CD4-positive, alpha-beta T cell (primary cell): ENCODE data around the gene SLC36A1. TPM values are rescaled to one million over a fixed set of nuclear protein-coding genes. Genes with fewer than 3 reads are reported as not detected.

Experiments
- ATAC-seq: fragments of 200-7000 bp; cut with Tn5 transposase; one replicate; pipeline ENCODE4 v1.10.0; 2022; ENCODE audit warnings: mild to moderate bottlenecking; ENCODE audit not compliant: poor library complexity
- CTCF ChIA-PET: fragments of 350-600 bp; sonication (Branson Sonifier 250); formaldehyde crosslinking; loops from one replicate; lab custom pipeline; 2021; ENCODE audit warnings: antibody characterized with exemption, inconsistent platforms; lab: Charles Lee
- POLR2A ChIA-PET: fragments of 350-600 bp; sonication (Branson Sonifier 250); formaldehyde crosslinking; loops from one replicate; lab custom pipeline; 2021; ENCODE audit warnings: antibody characterized with exemption, inconsistent platforms; lab: Charles Lee
- DNase-seq, 14 experiments: peaks; one replicate each; pipeline ENCODE4 v3.0.0-alpha.2; 2013 to 2020; ENCODE audit warnings: mixed read lengths in 2 of 14
- H3K27ac ChIP-seq, 2 donors: one replicate each; pipeline versions ENCODE4 v1.5.1 to v1.7.0; 2013; ENCODE audit warnings: low read length in 2 of 2, low read depth in 1 of 2, mild to moderate bottlenecking in 1 of 2
- H3K27me3 ChIP-seq, 2 experiments: 1 replicate in 1 of 2; 2 replicates in 1 of 2; pipeline versions ENCODE4 v1.6.1 to v1.7.0; 2013; ENCODE audit warnings: low read length in 2 of 2, control low read depth in 1 of 2, mild to moderate bottlenecking in 1 of 2, moderate library complexity in 1 of 2; ENCODE audit not compliant: insufficient read depth in 2 of 2, control insufficient read depth in 1 of 2
- H3K36me3 ChIP-seq: one replicate; pipeline ENCODE4 v1.6.1; 2013; ENCODE audit warnings: low read length, control low read depth; ENCODE audit not compliant: insufficient read depth
- H3K4me1 ChIP-seq: one replicate; pipeline ENCODE4 v1.6.1; 2013; ENCODE audit warnings: low read length, control low read depth; ENCODE audit not compliant: insufficient read depth
- H3K4me3 ChIP-seq: one replicate; pipeline ENCODE4 v1.5.1; 2013; ENCODE audit warnings: mild to moderate bottlenecking, low read length, moderate library complexity
- H3K9me3 ChIP-seq, 2 experiments: 1 replicate in 1 of 2; 2 replicates in 1 of 2; pipeline versions ENCODE4 v1.6.1 to v1.7.0; 2013; ENCODE audit warnings: low read length in 2 of 2, mild to moderate bottlenecking in 2 of 2, control low read depth in 1 of 2, moderate library complexity in 1 of 2; ENCODE audit not compliant: control insufficient read depth in 1 of 2, insufficient read depth in 1 of 2
- H3K27ac Mint-ChIP-seq: one replicate; pipeline ENCODE4 v1.8.0; 2020; ENCODE audit warnings: mixed read lengths
- H3K27me3 Mint-ChIP-seq: one replicate; pipeline ENCODE4 v1.8.0; 2021; ENCODE audit warnings: mixed read lengths
- H3K36me3 Mint-ChIP-seq: one replicate; pipeline ENCODE4 v1.8.0; 2021; ENCODE audit warnings: low read depth, mixed read lengths
- H3K4me1 Mint-ChIP-seq: one replicate; pipeline ENCODE4 v1.8.0; 2021; ENCODE audit warnings: low read depth, mixed read lengths
- H3K4me3 Mint-ChIP-seq: one replicate; pipeline ENCODE4 v1.8.0; 2020; ENCODE audit warnings: mild to moderate bottlenecking, mixed read lengths
- H3K9me3 Mint-ChIP-seq: one replicate; pipeline ENCODE4 v1.8.0; 2020; ENCODE audit warnings: mixed read lengths
- intact Hi-C, 2 experiments: fragments of 100-400 bp; cut with DNase I in 1 of 2; cut with micrococcal nuclease in 1 of 2; formaldehyde crosslinking; loops; one replicate each; pipeline versions ENCODE4 v1.15.1 to v1.9.0; 2023 to 2025; cut with DNase I, micrococcal nuclease
- total RNA-seq, 174 experiments: library from RNA in 2 of 174; stranded (reverse) in 2 of 174; gene quantifications; one replicate each; pipeline ENCODE4 v1.2.3 and lab custom pipeline; 2021 to 2026
- TF ChIP-seq, protein P1 (sequence below): fragments of 200-600 bp; IDR thresholded peaks from one replicate; pipeline ENCODE4 v1.8.0; 2022; ENCODE audit warnings: antibody characterized with exemption, mild to moderate bottlenecking

Gene SLC36A1
- total RNA-seq, 2 experiments from 2014 or later = 2.2 to 2.8 TPM

DNA sequence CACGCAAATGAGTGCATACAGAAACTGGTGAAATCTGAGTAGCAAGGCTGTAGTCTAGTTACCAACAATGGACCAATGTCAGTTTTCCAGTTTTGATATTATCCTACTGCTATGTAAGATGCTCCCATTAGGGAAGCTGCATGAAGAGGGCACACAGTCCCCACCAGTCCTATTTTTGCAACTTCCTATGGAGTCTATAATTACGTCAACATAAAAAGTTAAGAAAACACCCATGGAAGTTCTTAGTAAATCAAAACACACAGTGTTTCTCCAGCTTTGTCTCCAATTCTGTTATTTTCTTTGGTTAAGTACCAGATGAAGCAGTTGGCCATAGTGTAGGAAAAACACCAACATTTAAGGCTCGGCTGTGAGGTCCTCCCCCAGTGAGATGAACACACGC is 85.0 kb downstream of the SLC36A1 start:
- no peak for ATAC-seq
- Histone ChIP-seq H3K36me3 (no peaks in the 10 kb centered on the region), H3K4me3 (no peak overlapping the region), H3K27ac (no peak overlapping the region), H3K9me3 (peaks cover 0 to 6% of the 10 kb centered on the region in 2 experiments), H3K4me1 (no peaks in the 10 kb centered on the region), H3K27me3 (peaks cover 0 to 2% of the 10 kb centered on the region in 2 experiments)
- no peaks in the 10 kb centered on the region for H3K36me3 Mint-ChIP-seq
- H3K27me3 Mint-ChIP-seq = peaks cover 5% of the 10 kb centered on the region
- H3K27ac Mint-ChIP-seq = no peak overlapping the region
- TF ChIP-seq, protein P1, sequence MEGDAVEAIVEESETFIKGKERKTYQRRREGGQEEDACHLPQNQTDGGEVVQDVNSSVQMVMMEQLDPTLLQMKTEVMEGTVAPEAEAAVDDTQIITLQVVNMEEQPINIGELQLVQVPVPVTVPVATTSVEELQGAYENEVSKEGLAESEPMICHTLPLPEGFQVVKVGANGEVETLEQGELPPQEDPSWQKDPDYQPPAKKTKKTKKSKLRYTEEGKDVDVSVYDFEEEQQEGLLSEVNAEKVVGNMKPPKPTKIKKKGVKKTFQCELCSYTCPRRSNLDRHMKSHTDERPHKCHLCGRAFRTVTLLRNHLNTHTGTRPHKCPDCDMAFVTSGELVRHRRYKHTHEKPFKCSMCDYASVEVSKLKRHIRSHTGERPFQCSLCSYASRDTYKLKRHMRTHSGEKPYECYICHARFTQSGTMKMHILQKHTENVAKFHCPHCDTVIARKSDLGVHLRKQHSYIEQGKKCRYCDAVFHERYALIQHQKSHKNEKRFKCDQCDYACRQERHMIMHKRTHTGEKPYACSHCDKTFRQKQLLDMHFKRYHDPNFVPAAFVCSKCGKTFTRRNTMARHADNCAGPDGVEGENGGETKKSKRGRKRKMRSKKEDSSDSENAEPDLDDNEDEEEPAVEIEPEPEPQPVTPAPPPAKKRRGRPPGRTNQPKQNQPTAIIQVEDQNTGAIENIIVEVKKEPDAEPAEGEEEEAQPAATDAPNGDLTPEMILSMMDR = no peak
- H3K9me3 Mint-ChIP-seq = no peaks in the 10 kb centered on the region
- POLR2A ChIA-PET = no interaction called here
- H3K4me3 Mint-ChIP-seq = no peak overlapping the region
- CTCF ChIA-PET = no interaction called here
- no peak for DNase-seq
- no peaks in the 10 kb centered on the region for H3K4me1 Mint-ChIP-seq
- intact Hi-C loops = no loop called here

DNA sequence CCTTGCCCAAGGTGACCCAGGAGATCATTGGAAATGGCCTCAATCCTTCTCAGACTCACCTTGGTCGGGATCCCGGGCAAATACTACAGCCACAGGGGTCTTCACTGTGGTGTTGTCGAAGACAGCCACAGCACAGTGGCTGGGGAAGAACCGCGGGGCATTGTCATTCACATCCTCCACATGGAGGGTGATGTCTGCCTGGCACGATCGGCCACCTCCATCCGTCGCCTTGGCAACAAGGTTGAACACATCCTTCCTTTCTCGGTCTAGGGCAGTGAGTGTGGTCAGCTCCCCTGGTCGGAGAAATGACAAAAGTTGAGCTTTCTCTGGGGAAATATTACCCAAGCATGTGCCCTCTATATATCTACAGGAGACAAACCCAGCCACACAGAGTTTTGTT is 86.9 kb downstream of the SLC36A1 start:
- DNase-seq (no peak), ATAC-seq (no peak)
- H3K4me3 Mint-ChIP-seq = no peak overlapping the region
- peaks cover 5% of the 10 kb centered on the region for H3K27me3 Mint-ChIP-seq
- no peaks in the 10 kb centered on the region for H3K36me3 Mint-ChIP-seq
- intact Hi-C loops = no loop called here
- CTCF ChIA-PET = no interaction called here
- POLR2A ChIA-PET = no interaction called here
- H3K27ac Mint-ChIP-seq = no peak overlapping the region
- Histone ChIP-seq H3K4me1 (no peaks in the 10 kb centered on the region), H3K9me3 (peaks cover 0 to 6% of the 10 kb centered on the region in 2 experiments), H3K27me3 (peaks cover 0 to 2% of the 10 kb centered on the region in 2 experiments), H3K27ac (no peak overlapping the region), H3K36me3 (no peaks in the 10 kb centered on the region), H3K4me3 (no peak overlapping the region)
- H3K4me1 Mint-ChIP-seq = no peaks in the 10 kb centered on the region
- H3K9me3 Mint-ChIP-seq = no peaks in the 10 kb centered on the region
- TF ChIP-seq, protein P1 = no peak

DNA sequence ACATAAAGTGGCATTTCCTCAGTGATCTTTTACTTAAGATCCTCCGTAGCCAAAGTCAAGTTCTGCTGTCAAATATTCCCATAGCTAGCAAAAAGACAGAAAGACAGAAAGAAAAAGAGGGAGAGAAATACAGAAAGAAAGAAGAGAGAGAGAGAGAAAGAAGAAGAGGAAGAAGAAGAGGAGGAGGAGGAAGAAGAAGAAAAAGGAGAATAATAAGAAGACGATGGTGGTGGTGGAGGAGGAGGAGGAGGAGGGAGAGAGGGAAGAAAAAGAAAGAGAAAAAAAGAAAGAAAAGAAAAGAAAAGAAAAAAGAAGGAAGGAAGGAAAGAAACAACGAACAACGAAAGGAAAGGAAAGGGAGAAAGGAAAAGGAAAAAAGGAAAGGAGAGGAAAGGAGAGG is 89.6 kb downstream of the SLC36A1 start:
- Mint-ChIP-seq H3K4me3 (no peak overlapping the region), H3K36me3 (no peaks in the 10 kb centered on the region), H3K27ac (no peak overlapping the region), H3K9me3 (no peaks in the 10 kb centered on the region), H3K4me1 (no peaks in the 10 kb centered on the region), H3K27me3 (no peaks in the 10 kb centered on the region)
- intact Hi-C loops = no loop called here
- ChIA-PET CTCF (no interaction called here), POLR2A (no interaction called here)
- ATAC-seq (no peak), DNase-seq (no peak)
- Histone ChIP-seq H3K9me3 (no peaks in the 10 kb centered on the region), H3K27me3 (peaks cover 0 to 2% of the 10 kb centered on the region in 2 experiments), H3K4me3 (no peak overlapping the region), H3K36me3 (no peaks in the 10 kb centered on the region), H3K27ac (no peak overlapping the region), H3K4me1 (no peaks in the 10 kb centered on the region)
- TF ChIP-seq, protein P1 = no peak
